COLO668 (cell line): ENCODE results near the gene GRID1.

Source experiments
- DNase-seq: peaks from one replicate; lab custom pipeline; 2025; ENCODE audit not compliant: unreplicated experiment; lab: John Stamatoyannopoulos, UW

GRID1 gene

DNA sequence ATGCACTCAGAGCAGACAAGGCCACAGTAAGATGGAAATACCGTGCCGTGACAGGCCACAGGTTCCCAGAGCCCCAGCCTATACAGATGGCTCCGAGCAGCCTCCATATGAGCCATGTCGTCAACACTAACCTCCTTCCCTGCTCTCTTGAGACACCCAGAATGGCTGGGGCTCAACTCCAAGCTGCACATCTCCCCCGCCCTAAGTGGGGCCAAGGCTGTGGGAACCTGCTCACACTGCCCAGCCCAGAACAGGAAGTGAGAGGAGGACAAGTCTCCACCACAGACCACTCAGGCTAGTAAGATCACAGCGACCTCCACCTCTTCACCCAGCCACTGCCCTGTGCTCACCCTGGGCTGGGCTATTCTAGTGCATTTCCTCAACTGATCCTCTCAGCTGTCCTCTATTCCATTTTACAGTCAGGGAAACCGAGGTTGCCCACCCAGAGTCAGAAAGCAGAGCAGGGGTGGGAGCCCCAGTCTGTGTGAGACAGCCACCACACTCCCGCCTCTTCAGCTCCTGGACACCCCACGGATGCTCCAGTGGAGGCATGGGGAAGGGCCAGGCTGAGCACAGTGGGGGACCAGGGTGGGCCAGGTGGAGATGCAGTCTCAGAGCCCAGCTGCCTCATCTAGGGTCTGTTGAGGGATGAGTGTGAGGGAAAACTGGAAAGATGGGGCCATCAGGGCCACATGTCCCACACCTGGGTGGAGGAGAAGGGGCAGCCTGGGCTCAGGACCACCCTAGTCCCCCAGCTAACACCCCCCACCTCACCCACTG, 11.6 kb downstream of the GRID1 start:
- no peak for DNase-seq

DNA sequence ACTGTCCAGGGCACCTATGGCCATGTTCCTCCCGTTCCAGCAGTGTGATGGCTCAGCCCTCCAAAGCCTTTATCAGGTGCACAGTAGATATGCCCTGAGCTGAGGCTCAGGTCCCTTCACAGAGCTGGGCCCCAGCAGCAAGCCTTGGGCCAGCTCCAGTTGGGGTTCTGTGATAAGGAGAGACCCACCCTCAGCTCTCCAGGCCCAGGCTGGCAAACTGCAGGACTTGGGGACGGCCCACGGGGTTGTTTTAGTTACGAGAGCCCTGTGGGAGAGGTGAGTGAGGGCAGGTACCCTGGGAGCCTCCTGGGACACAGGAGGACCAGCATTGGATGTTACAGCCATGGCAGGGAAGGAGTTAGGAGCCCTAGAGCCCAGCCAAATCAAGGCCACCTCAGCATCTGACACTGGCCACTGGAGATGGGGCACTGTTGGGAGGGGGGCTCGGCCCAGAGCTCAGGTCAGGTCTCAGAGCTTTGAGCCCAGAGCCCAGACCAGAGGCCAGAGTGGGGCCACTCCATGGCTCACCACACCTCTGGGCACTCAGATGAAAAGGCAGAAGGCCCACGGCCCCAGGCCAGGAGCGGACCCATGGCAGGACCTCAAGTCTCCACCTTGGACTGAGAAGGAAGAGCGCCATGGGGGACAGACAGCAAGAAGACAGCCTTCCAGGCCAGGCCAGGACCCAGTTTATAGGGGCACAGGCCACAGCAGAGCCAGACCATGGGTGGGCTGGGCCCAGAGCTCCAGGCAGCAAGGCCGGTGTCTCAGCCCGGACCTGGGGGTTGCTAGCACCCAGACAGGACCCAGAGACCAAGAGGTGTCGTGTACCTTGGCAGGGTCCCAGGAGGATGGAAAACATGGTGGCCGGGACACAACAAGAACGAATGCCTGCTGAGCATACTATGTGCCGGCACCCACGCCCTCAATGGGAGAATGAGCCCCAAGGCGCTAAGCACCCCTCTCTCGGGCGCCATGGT, 12.8 kb downstream of the GRID1 start:
- DNase-seq: no peak

DNA sequence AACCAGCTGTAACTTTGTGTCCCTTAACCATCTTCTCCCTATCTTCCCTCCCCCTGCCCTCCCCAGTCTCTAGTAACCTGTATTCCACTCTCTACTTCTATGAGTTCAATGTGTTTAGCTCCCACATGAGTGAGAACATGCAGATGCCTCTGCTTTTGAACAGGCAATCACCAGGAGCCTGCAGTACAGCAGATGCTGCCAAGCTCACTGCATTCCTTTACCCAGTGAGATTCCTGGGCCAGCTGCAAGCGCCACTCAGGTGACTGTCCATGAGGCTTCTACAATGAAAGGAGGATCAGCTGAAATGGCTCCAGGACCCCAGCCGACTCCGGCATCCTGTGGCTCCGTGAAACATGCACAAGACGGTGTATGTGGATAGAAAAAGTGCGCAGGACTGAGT, 15.7 kb downstream of the GRID1 start:
- no peak for DNase-seq

- no peak for DNase-seq
These were observed 16.5 kb downstream of the GRID1 start for GRCh38 chr10:86349940-86350630.

DNA sequence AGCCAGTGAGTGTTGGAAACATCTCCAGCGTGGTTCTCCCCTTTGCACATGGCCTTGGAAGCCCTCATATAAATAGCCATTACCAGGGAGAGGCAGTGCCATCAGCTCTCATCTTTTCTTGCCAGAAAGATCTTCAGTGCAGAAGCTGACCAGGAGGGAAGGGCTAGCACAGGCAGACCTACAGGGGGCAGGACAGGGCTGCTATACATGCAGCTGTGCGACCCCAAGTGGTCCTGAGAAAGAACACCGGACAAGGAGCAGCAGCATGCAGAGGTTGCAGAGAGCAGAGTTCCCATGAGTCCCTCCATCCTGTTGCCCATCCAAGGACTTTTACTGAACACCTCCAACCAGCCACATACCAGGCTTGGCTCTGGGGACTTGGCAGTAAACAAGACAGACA, 17.1 kb downstream of the GRID1 start:
- DNase-seq: no peak

DNA sequence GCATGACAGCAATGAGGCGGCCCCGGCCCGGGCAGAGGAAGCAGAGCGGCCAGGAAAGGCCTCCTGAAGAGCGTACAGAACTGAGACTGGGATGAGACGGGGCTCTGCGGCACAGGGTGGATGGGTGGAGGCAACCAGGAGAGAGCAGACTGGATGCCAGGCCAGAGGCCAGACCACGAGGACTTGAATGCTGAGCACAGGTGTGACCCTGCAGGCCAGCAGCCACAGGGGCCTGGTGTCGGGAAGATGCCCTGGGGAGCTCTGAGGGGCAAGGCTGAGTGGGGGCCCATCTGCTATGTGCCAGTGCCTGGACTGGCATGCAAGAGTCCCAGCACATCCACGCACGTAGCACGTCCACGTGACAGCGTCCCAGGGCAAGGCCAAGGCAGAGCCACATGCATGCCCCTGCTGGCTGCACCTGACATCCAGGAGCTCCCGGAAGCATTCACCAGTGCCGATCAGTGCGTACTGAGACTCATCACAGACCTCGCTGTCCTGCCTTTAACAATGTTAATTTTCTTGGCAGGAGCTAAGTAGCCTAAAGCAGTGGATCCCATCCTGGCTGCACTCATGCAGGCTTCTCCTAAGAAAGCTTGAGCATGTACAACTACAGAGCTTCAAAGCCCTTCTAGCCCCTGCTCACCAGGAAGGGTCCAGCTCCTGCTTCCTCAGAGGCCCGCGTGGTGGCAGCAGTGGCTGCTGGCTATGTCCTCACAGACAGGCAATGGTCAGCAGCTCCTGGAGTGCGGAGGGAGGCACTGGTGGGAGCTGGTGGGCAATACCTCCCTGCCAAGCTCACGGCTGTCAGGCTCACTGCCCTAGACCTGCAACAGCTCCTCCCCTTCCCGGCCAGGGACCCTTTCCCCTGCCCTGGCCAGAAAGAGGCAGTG, 18.0 kb downstream of the GRID1 start:
- DNase-seq: peak; percentile 2

GRCh38 chr10:86347856-86348255, 18.7 kb downstream of the GRID1 start:
- DNase-seq: no peak

DNA sequence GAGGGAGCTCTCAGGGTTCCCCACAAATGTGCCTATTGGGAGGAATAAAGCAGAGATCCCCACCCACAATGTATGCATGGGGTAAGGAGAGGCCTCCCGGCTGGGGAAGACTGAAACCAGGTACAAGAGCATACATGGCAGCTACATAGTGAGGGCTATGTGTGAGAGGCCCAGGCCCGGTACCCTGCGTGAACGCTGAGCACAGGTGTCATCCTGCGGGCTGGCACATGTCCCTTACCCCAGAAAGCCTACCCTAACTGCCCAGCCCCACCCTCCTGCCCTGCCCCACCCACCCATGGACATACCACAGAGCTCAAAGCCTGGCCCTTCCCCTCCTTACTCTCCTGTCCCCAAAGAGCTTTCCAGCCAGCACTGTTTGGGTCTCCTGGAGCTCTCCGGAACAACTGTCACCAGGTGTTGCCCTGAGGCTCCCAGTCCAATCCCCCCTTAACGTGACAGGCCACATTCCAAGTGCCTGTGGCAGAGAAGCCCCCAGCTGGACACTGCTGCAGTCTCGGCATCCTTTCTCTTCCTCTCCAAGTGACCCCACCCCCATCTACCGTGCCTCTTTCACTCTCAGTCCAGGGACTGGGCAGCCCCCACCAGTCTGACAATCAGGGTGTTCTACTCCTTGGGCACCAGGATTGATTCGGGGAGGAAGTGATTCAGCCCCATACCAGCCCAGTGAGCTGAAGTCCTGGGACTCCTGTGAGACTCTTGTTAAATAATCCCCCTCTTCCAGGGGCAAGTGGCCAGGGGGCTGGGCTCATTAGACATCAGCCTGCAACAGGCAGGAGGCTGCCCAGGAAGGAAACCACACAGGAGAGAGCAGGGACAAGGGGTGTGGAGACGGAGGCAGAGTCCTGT, 19.6 kb downstream of the GRID1 start:
- DNase-seq: no peak

GRCh38 chr10:86345859-86346798, 20.5 kb downstream of the GRID1 start:
- DNase-seq: no peak

GRCh38 chr10:86345296-86345858, 21.2 kb downstream of the GRID1 start:
- no peak for DNase-seq

DNA sequence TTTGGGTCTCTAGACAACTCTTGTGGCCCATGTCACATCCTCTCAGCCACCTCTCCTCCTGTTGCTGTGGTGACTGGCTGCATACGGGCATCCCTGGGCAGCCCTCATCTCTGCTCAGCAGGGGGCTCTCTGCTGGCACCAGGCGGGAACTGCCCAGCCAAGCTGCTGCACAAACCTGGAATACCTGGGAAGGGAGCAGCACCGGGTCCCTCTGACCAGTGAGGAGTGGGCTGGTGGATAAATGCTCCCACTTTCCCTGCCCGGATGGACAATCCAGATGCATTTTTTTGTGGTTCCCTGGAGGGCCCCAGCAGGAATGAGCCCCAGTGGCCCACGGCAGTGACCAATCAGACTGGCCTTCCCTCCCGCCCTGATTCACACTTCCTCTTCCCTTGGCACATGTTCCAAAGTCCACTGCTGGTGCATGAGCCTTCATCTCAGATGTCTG, 21.9 kb downstream of the GRID1 start:
- DNase-seq: peak; percentile 9

- DNase-seq: no peak
These were observed 22.3 kb downstream of the GRID1 start for GRCh38 chr10:86344281-86344680.

GRCh38 chr10:86343761-86344160, 22.8 kb downstream of the GRID1 start:
- no peak for DNase-seq

GRCh38 chr10:86342111-86342863, 24.3 kb downstream of the GRID1 start:
- no peak for DNase-seq

- no peak for DNase-seq
These were observed 25.2 kb downstream of the GRID1 start for GRCh38 chr10:86341361-86341811.

DNA sequence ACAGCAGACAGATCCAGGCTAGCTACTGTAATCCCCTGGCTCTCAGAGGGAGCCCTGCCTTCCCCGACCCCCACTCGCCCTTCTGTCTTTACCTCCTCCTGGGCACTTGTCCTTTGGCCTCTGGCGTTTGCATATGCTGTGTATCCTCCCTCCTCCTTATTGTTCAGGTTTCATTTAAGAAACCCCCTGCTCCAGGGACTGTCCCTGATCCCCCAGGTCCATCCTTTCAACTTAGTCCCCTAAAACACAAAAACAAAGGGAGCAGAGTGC, 25.7 kb downstream of the GRID1 start:
- DNase-seq: no peak

- no peak for DNase-seq
These were observed 26.2 kb downstream of the GRID1 start for GRCh38 chr10:86340176-86340990.
